Stimulated activated CD4-positive, alpha-beta T cell treated with anti-CD3 and anti-CD28 coated beads, TNF-alpha, amount 100 ng/mL, for 1 hour (primary cell): ENCODE data around the gene POLR1D.

ENCODE experiments used
- DNase-seq, 3 donors: peaks; one replicate each; pipeline ENCODE4 v3.0.0-alpha.2; 2020; ENCODE audit warnings: low read depth in 3 of 3, low spot score in 1 of 3

The POLR1D gene

DNA sequence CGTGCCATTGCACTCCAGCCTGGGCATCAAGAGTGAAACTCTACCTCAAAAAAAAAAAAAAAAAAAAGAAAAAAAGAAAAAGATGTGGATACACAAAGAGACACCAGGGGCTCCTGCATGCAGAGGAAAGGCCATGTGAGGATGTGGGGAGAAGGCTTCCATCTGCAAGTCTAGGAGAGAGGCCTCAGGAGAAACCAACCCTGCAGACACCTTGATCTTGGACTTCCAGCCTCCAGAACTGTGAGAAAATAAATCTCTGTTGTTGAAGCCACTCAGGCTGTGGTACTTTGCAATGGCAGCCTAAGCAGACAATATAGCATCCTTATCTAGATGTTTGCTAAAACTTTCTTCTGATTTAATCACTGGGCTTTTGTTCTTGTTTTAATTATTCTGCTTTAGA lies 50.3 kb downstream of the POLR1D start:
- no peak for DNase-seq
